Aorta (tissue), 5 donors: Measurements from ENCODE around the gene SEMA4C. TPM values are rescaled to one million over a fixed set of nuclear protein-coding genes. Genes with fewer than 3 reads are reported as not detected.

Source experiments
- ATAC-seq: fragments of 200-7000 bp; cut with Tn5 transposase; one replicate; pipeline ENCODE4 v1.9.1; 2022; ENCODE audit warnings: moderate library complexity; ENCODE audit not compliant: low FRiP score
- DNase-seq, 2 donors: peaks; one replicate each; pipeline ENCODE4 v3.0.0-alpha.2; 2020
- H3K27ac ChIP-seq, 2 donors: one replicate each; pipeline ENCODE4 v1.5.1; 2013; ENCODE audit warnings: low read length in 2 of 2, mild to moderate bottlenecking in 2 of 2, moderate library complexity in 2 of 2, control low read depth in 1 of 2, inconsistent platforms in 1 of 2, low read depth in 1 of 2
- H3K27me3 ChIP-seq, 2 donors: one replicate each; pipeline ENCODE4 v1.6.1; 2013; ENCODE audit warnings: control low read depth in 1 of 2, low read length in 1 of 2, mild to moderate bottlenecking in 1 of 2, moderate library complexity in 1 of 2; ENCODE audit not compliant: insufficient read depth in 2 of 2, control insufficient read depth in 1 of 2
- H3K36me3 ChIP-seq, 2 donors: one replicate each; pipeline ENCODE4 v1.6.1; 2013; ENCODE audit warnings: control low read depth in 1 of 2, low read length in 1 of 2, mild to moderate bottlenecking in 1 of 2; ENCODE audit not compliant: insufficient read depth in 2 of 2, control insufficient read depth in 1 of 2
- H3K4me1 ChIP-seq, 2 donors: one replicate each; pipeline ENCODE4 v1.6.1; 2013; ENCODE audit warnings: low read length in 2 of 2, control low read depth in 1 of 2, mild to moderate bottlenecking in 1 of 2, moderate library complexity in 1 of 2; ENCODE audit not compliant: insufficient read depth in 2 of 2, control insufficient read depth in 1 of 2
- H3K4me3 ChIP-seq, 2 donors: one replicate each; pipeline ENCODE4 v1.5.1; 2013; ENCODE audit warnings: low read length in 2 of 2, control low read depth in 1 of 2, mild to moderate bottlenecking in 1 of 2
- H3K9me3 ChIP-seq: one replicate; pipeline ENCODE4 v1.6.1; 2013; ENCODE audit warnings: mild to moderate bottlenecking, low read length; ENCODE audit not compliant: control insufficient read depth
- WGBS, 2 donors: extraction: QIAGEN DNeasy Blood & Tissue Kit; methylation state at CpG; one replicate each; pipeline ENCODE4 v1.1.7; 2013; 5-methylcytosine and 5-hydroxymethylcytosine counted together
- intact Hi-C, 2 donors: fragments of 100-400 bp; cut with DNase I; formaldehyde crosslinking; loops; one replicate each; pipeline versions ENCODE4 v1.14.2 to v1.15.0; 2022
- polyA plus RNA-seq, 2 donors: library from polyadenylated mRNA; stranded (reverse); fragments of 200-250 nt; gene quantifications; one replicate each; pipeline ENCODE4 v1.2.3, GENCODE V29; 2013
- total RNA-seq, 2 donors: library from RNA; stranded (reverse); fragmentation: NEBNext Ultra II Directional; extraction: Animal tissue kit (Norgen Biotek cat#: 25700); gene quantifications; one replicate each; pipeline ENCODE4 v1.2.1, GENCODE V29; 2021
- donor health status: healthy with polysubstance abuse.
- donor health status: Bipolar disorder and iron deficiency.
- donor health status: DM: no; HTN: no; CAD: no.
- donor health status: DM: no; HTN: no; CAD: no.
- donor health status: DM: yes; HTN: yes; CAD: no.

The SEMA4C gene
- total and polyA plus RNA-seq, 4 donors: 6.1 to 55.6 (median 44.2) TPM

DNA sequence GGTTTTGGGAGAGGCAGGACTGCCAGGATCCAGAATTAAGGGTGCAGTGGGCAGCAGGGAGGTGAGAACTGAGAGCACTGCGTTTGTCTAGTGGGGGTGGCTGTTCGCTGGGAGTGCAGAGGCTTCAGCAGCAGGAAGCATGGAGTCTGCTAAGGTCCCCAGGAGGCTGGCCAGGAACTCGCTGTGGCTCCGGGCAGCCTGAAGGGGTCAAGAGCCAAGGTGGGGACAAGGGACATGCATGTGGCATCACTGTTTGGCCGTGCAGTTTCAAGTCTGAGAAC lies 43.2 kb upstream of the SEMA4C start:
- H3K4me1 ChIP-seq: no peaks in the 10 kb centered on the region
- ATAC-seq: no peak
- H3K27ac ChIP-seq: no peak overlapping the region
- no peak overlapping the region for H3K4me3 ChIP-seq
- H3K9me3 ChIP-seq: peaks cover 1% of the 10 kb centered on the region
- H3K36me3 ChIP-seq: no peaks in the 10 kb centered on the region
- 71 to 79% methylated on average over 5 of the region's 5 CpGs for WGBS, 2 donors
- H3K27me3 ChIP-seq: no peaks in the 10 kb centered on the region
- intact Hi-C loops: no loop called here
- no peak for DNase-seq

- ATAC-seq (no peak), DNase-seq (no peak)
- Histone ChIP-seq H3K9me3 (peaks cover 1% of the 10 kb centered on the region), H3K36me3 (no peaks in the 10 kb centered on the region), H3K4me3 (no peak overlapping the region), H3K27ac (no peak overlapping the region), H3K27me3 (no peaks in the 10 kb centered on the region), H3K4me1 (no peaks in the 10 kb centered on the region)
- 87 to 88% methylated on average over 22 of the region's 22 CpGs for WGBS, 2 donors
- intact Hi-C loops: no loop called here
These were observed 42.7 kb upstream of the SEMA4C start for GRCh38 chr2:96912346-96913116.

DNA sequence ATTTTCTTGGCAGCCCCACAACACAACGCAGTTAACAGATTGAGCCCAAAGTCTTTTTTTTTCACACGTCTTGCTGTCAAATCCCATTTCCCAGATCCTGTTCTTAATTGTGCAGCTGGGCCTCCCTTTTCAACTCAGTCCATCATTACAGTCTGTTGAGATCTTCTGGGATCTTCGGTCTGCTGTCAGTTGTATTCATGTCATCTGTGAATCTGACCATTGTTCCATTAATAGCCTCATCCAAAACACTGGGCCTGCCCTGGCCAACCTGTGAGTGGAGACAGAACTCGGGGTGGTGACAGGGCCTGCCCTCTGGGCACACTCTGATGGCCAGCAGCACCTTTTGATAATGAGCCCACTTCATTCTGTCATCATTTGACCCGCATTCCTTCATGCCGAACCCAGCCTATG lies 39.7 kb upstream of the SEMA4C start:
- DNase-seq (no peak), ATAC-seq (no peak)
- no peaks in the 10 kb centered on the region for H3K27me3 ChIP-seq
- no peaks in the 10 kb centered on the region for H3K4me1 ChIP-seq
- WGBS, 2 donors: 82 to 84% methylated on average over 6 of the region's 6 CpGs
- intact Hi-C loops: loop anchor here (5.0 kb wide), 2 partner anchors 43 to 52 kb away; partner anchors contain the start of gene ANKRD39 (in 1 of the 2)
- H3K4me3 ChIP-seq: no peak overlapping the region
- H3K27ac ChIP-seq: no peak overlapping the region
- H3K9me3 ChIP-seq: no peaks in the 10 kb centered on the region
- H3K36me3 ChIP-seq: no peaks in the 10 kb centered on the region

DNA sequence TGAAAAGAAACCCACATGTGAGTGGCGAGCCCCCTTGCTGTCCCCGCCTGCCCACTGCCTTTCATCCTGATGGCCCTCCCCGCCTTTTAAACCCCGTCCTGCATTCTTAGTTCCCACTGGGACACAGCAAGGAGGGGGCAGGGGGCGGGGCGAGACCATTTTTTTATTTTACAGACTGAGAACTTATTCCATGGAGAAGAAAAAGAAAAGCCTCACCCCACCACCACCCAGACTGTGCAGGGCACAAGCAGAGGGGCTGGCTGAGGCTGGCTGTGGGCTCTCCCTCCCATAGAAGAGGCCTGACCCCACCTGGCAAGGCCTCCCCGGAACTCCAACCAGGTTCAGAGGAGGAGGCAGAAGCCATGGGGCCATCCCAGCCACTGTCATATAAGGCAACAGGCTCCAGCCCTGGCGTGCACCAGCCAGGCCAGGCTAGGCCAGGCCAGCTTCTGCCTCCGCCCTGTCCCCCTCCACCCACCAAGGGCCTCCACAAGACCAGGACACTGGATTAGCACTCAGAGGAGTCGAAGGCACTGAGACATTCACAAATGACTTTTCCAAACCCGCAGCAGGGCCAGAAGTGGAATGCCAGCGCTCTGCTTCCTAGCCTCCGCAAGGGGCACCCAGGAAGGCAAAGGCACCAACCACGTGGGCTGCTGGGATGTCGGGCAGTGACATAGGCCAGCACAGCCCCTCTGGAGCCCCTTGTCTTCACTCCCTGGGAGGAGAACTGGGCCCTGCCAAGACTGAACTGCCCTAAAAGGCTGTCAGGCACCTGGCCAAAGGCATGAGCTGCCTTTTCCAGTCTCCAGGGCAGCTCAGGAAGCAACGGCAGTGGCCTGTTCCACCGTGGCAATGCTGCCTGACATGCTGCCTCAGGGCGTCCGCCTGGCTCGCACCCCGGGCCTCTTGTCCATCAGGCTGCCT lies 37.5 kb upstream of the SEMA4C start:
- H3K27me3 ChIP-seq: no peaks in the 10 kb centered on the region
- WGBS, 2 donors: 5 to 6% methylated on average over 21 of the region's 21 CpGs
- H3K4me3 ChIP-seq: no peak overlapping the region
- H3K4me1 ChIP-seq: peaks cover 0 to 3% of the 10 kb centered on the region in 2 donors
- DNase-seq: peak; percentile 92 to 93
- ATAC-seq: peak; percentile 95
- H3K9me3 ChIP-seq: no peaks in the 10 kb centered on the region
- H3K27ac ChIP-seq: peak overlapping the region; percentile 52 to 92
- no peaks in the 10 kb centered on the region for H3K36me3 ChIP-seq
- intact Hi-C loops: loop anchor here (1.0 to 5.0 kb wide), 4 partner anchors 38 to 50 kb away; partner anchors contain the start of gene ANKRD39 (in 1 of the 2)

DNA sequence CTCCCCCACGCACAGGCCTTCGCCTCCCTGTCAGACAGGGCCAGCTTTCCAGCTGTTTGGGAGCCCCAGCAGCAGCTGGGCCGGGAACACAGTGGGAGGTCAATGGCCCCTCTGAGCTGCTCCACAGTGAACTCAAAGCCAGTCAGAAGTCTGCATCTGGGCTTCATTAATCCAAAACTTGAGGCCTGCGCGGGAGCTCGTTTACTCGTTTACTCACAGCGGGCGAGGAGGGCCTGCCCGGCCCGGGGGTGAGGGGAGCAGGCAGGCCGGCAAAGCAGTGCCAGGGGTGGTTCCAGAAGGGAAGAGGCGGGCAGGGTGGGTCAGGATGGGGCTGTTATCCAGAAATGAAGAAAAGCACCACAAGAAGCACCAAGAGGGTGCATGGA lies 36.8 kb upstream of the SEMA4C start:
- H3K4me1 ChIP-seq: peaks cover 0 to 3% of the 10 kb centered on the region in 2 donors
- 4 to 9% methylated on average over 13 of the region's 13 CpGs for WGBS, 2 donors

DNA sequence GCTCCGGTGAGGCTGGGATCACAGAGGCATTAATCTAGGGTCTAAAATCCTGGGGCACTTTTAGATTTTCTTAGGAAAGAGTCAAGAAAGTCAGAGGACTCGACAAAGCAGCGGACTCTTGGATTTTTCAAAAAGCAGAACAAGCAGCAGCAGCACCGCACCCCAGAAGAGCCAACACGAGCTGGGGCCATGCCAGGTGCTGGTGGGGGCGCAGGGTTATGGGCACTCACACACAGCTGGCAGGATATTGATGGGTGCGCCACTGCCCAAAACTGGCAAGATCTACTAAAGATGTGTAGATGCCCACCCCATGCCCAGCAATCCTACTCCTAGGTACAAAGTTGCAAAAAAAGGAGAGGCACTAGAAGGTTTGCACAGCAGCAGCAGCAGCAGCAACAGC lies 33.9 kb upstream of the SEMA4C start:
- H3K9me3 ChIP-seq: no peaks in the 10 kb centered on the region
- no peak overlapping the region for H3K4me3 ChIP-seq
- DNase-seq (no peak), ATAC-seq (no peak)
- intact Hi-C loops: no loop called here
- H3K27ac ChIP-seq: peak overlapping the region in 1 of 2 donors; percentile 3
- H3K36me3 ChIP-seq: no peaks in the 10 kb centered on the region
- peaks cover 0 to 3% of the 10 kb centered on the region in 2 donors for H3K4me1 ChIP-seq
- WGBS, 2 donors: 24 to 46% methylated on average over 7 of the region's 7 CpGs
- H3K27me3 ChIP-seq: no peaks in the 10 kb centered on the region

More for the DNA sequence above, 36.8 kb upstream of the SEMA4C start:
- ATAC-seq (peak; percentile 76), DNase-seq (peak; percentile 73 to 85)
- H3K27me3 ChIP-seq: no peaks in the 10 kb centered on the region
- no peaks in the 10 kb centered on the region for H3K9me3 ChIP-seq
- H3K27ac ChIP-seq: peak overlapping the region; percentile 52 to 92
- intact Hi-C loops: loop anchor here (1.0 to 5.0 kb wide), 5 partner anchors 15 to 49 kb away; partner anchors contain the start of gene ANKRD39 (in 1 of the 2)
- H3K36me3 ChIP-seq: no peaks in the 10 kb centered on the region
- H3K4me3 ChIP-seq: no peak overlapping the region

DNA sequence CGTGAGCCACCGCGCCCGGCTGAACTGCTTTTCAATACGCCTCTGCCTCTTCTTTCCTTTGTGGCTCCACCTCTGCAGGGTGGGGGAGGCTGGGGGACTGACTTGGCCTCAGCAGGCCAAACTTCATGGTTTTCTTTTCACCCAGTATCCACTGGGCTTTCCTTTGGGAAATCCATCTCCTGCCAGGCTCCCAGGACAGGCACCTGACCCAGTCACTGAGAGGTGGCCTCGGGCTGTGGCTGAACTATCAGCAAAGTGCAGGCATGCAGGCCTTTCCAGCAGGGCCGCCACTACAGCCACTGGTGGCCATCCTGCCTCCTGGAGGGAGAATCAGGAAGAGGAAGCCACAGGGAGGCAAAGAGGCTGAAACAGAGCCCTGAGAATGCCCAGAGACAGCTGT lies 33.4 kb upstream of the SEMA4C start:
- Histone ChIP-seq H3K9me3 (no peaks in the 10 kb centered on the region), H3K4me3 (no peak overlapping the region), H3K4me1 (peaks cover 0 to 3% of the 10 kb centered on the region in 2 donors), H3K27ac (peak overlapping the region in 1 of 2 donors; percentile 3), H3K36me3 (no peaks in the 10 kb centered on the region), H3K27me3 (no peaks in the 10 kb centered on the region)
- ATAC-seq (no peak), DNase-seq (no peak)
- 87 to 89% methylated on average over 7 of the region's 7 CpGs for WGBS, 2 donors
- intact Hi-C loops: no loop called here

- no peak overlapping the region for H3K27ac ChIP-seq
- no peak overlapping the region for H3K4me3 ChIP-seq
- H3K36me3 ChIP-seq: no peaks in the 10 kb centered on the region
- intact Hi-C loops: no loop called here
- H3K4me1 ChIP-seq: peaks cover 0 to 3% of the 10 kb centered on the region in 2 donors
- no peaks in the 10 kb centered on the region for H3K27me3 ChIP-seq
- H3K9me3 ChIP-seq: no peaks in the 10 kb centered on the region
- ATAC-seq: no peak
- DNase-seq: no peak
- 87 to 90% methylated on average over 10 of the region's 10 CpGs for WGBS, 2 donors
These were observed 30.4 kb upstream of the SEMA4C start for GRCh38 chr2:96900237-96900636.
